Cerebellar nuclear complex (tissue), 1 donor: ENCODE measurements around the gene PRND.
"Not testable (repeated sequence)": the region's sequence is repeated elsewhere in the genome, so short reads cannot be mapped to it uniquely, and the experiment has no call there.

Source experiments
- DNase-seq, 2 experiments: peaks; one replicate each; lab custom pipeline; 2025; lab: John Stamatoyannopoulos, UW

Gene PRND, protein sequence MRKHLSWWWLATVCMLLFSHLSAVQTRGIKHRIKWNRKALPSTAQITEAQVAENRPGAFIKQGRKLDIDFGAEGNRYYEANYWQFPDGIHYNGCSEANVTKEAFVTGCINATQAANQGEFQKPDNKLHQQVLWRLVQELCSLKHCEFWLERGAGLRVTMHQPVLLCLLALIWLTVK

DNA sequence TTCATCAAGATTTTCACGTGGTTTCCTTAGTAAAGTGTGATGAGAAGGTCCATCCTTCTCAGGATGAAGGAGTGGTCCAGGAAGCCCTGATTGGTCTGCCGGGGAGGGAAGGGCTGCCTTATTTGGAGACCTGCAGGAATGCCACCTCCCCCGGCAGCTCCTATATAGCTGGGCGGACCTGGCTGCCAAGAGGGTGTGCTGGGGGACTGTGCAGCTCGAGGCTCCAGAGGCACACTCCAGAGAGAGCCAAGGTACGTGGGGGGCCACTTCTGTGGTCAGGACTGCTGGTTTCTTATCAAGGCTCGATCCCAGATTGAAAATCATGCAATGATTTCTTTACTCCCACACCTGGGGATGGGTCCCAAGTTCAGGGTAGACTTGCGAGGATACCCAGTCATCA is at the start of gene PRND:
Gene PRND (plus strand): TSS at position 191 of the 400 bp plus-strand sequence. CDS start 2,643 bp downstream, outside the sequence.
- DNase-seq = no peak

DNA sequence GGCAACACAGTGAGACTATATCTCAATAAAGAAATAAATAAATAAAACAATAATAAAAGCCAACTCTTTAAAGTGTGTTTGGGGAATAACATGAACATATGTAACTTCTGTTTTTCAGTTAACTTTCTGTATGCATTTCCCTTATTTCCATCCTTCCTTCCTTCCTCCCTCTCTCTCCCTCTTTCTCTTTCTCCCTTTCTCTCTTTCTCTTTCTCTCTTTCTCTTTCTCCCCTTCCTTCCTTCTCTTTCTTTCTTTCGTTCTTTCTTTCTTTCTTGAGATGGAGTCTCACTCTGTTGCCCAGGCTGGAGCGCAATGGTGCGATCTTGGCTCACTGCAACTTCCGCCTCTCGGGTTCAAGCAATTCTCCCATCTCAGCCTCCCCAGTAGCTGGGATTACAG is 48.8 kb upstream of the PRND start:
- no peak for DNase-seq

DNA sequence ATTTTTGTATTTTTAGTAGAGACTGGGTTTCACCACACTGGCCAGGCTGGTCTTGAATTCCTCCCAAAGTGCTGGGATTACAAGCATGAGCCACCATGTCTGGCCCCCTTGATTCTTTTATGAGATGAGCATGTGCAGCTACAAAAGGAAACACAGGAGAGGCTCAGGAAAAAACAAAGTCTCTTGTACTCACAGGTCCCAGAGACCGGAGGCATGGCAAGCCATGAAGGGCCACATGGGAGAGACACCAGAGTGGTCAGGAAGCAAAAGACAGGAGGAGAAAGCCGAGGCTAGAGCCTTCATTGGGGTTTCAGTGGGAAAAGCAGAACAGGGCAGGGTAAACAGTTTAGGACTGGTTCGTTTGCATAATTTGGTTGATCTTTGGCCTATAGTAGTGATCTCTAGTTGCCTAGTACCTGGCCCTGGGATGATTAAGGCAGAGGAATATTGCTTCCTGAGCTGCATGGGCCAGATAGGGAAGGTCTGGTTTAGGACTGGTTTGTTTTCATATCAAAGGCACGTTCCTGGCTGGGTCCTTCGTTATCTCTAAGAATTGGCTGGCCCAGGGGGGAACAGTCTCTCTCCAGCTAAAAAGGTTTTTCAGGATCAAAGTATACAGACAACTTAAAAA is 48.2 kb upstream of the PRND start:
- DNase-seq = no peak

DNA sequence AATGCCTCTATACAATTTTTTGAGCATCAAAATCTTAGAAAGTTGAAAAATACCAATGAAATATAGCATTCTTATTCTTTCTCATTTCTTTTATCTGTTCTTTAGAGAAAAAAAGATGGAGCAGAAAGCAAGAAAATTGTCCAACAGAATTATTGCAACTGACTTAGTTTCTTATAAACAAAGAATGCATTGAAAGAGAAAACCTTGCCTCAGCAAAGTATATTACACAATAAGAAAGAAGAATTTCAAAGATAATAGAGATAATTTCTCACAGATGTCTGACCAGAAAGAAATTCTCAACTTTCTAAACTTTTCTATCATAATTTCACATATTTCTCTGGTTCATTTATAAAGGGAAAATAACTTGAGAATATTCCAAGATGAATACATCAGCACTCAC is 47.0 kb upstream of the PRND start:
- DNase-seq = no peak

DNA sequence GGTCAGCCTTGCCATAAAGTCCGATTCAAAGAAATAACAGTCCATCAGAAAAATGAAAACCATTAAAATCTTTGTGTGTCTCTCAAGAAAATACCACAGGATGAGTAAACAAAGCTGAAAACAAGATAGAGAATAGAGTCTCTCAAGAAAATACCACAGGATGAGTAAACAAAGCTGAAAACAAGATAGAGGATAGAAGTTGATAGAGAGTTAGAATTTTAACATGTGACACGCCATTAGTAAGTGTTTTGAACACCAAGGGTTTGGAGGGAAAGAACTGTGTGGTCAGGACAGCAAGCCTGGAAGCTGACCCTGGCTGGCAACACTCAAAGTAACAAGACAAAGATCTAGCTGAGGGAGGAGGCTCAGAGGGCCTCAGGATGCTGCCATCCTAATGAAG is 43.9 kb upstream of the PRND start:
- DNase-seq = no peak

DNA sequence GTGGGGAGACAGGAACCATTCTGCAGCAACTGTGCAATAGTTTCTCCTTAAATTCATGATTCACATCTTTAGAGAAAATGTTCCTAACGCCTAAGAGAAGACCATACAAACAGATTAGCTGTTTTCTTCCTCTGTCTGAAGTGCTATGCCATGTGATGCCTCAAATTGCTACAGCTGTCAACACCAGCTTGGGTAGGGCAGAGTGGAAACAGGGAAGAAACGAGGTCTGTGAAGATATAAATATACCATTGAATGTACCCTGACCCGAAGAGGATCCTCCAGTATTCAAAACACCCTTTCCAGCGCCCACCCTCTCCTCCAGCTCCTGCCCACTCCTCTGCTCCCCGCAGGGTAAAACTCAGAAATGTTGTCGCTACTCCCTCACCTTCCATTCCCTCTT is 40.3 kb upstream of the PRND start:
- DNase-seq = no peak

DNA sequence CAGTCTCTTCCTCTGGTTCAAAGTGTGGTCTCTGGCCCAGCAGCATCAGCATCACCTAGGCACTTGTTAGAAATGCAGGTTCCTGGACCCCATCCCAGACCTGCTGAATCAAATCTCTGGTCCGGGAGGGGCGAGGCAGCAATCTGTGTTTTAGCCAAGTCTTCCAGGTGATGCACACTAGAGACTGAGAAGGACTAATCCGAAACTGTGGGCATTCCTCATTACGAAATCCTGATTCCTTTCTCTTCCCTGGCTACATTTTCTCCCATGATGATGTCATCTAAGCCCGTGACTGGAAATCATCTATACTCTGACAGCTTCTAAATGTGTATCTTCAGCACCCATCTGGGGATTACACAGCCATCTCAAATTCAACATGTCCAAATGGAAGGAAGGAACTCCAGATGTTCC is 39.7 kb upstream of the PRND start:
- peak in 1 of 2 experiments; percentile 20 for DNase-seq

DNA sequence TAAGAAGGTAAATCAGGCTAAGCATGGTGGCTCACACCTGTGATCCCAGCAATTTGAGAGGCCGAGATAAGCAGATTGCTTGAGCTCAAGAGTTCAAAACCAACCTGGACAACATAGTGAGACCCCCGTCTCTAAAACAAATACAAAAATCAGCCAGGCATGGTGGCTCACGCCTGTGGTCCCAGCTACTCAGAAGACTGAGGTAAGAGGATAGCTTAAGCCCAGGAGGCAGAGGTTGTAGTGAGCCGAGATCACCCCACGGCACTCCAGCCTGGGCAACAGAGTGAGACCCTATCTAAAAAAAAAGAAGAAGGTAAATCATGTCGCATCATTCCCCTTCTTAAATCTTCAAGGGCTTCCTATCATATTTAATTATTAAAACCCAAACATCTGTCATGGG is 39.0 kb upstream of the PRND start:
- no peak for DNase-seq

DNA sequence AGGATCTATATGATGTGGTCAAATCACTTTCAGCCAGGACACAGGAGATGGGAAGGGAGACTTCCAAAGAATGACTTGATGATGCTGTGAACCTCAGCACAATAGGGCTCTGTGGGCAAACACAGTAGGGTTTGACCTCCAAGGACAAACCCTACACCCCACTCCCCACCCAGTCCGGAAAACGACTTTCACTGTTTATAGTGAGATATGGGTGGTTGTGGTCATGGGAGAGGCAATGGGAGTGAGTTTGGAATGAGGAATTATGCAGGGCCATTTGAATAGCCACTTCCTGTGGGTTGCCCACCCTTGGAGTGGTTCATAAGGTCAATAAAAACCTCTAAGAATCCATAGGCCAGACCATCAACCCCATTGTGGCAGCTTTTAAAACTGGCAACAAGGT is 38.4 kb upstream of the PRND start:
- no peak for DNase-seq

DNA sequence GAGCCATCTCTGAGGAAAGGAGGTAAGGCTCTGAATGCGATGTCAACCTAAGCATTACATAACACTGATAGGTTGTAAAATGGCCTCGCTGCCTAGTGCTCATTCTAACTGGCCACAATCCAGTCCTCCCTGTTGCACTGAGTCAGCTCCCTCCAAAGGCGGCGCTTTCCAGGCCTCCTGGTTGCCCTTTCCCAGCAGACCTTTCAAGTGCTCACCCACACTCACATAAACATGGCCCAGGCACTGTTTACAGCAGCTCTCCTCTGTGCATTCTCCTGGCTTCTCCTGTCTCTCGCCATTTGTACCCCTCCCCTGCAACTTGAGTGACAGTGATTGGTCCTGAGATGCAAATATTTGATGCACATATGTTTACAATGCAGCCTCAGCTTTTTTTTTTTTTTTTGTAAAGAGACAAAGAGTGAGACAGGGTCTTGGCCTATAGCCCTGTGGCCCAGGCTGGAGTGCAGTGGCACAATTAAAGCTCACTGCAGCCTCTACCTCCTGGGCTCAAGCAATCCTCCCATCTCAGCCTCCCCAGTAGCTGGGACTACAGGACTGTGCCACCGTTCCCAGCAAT is 36.8 kb upstream of the PRND start:
- DNase-seq = no peak

DNA sequence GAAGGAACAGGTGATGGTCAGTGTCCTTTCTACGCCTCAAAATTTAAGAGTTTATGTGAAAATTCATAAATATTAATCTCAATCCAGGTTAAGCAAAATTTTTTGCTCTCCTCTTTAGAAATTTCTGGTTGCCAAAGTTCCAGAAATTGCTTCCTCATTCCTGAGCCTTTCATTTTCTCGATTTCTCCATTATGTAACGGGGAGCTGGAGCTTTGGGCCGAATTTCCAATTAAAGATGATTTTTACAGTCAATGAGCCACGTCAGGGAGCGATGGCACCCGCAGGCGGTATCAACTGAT is 35.8 kb upstream of the PRND start:
- no peak for DNase-seq

DNA sequence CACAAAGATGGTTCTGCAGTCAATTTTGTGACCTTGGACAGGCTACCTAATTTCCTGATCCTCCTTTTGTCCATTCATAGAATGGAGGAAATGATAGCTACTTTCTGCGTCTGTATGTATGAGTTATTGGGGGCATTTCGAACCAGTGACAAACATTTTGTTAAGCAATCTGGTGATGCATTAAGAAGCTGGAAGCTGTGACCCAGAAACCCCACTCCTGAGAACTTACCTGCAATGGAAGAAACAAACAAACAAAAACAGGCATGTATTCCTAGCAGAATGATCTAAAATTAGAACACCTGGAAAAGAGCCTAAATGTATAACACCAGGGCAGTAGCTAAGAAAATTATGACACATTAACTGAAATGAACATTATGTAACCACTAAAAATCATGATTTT is 33.4 kb upstream of the PRND start:
- DNase-seq = peak in 1 of 2 experiments; percentile 29

DNA sequence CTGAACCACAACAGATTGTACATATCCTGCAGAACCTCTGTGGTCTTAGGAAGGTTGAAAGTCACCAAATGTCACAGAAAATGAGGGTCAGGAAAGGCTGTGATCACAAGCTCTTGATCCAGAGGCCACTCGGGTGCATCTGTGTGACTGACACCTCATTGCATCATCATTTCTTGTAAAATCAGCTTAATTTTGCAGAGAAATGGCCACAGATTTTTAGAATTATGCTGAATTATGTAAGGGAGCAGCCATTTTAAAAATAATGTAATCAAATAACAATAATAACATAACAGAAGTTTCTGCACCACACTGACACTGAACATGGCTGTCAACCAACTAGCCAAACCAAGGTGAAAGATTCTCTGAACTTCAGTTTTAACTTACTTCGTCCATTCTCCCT is 32.5 kb upstream of the PRND start:
- no peak for DNase-seq

DNA sequence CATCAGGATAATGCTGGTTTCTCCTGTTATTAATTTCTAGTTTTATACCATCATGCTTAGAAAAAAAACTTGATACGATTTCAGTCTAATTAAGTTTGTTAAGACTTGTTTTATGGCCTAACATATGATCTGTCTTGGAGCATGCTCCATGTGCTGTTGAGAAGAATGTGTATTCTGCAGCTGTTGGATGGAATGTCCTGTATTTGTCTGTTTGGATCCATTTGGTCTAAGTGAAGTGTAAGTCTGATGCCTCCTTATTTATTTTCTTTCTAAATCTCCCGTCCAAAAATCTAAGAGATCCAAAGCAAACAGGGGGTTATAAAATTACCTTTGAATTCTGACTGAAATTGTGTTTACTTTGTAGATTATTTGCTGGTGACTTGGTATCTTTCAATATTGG is 30.0 kb upstream of the PRND start:
- no peak for DNase-seq

DNA sequence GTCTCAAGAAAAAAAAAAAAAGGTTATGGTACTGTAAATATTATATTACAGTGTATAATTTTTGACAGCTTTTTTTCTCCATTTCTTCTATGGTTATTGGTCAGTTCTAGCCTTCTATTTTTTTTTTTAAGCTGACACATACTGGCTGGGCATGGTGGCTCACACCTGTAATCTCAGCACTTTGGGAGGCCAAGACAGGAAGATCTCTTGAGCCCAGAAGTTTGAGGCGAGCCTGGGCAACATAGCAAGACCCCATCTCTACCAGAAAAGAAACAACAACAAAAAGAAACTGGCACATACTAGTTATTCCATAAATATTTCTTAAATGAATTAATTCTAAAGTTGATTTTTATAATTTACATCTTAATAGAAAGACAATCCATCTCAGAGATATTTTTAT is 27.6 kb upstream of the PRND start:
- no peak for DNase-seq

DNA sequence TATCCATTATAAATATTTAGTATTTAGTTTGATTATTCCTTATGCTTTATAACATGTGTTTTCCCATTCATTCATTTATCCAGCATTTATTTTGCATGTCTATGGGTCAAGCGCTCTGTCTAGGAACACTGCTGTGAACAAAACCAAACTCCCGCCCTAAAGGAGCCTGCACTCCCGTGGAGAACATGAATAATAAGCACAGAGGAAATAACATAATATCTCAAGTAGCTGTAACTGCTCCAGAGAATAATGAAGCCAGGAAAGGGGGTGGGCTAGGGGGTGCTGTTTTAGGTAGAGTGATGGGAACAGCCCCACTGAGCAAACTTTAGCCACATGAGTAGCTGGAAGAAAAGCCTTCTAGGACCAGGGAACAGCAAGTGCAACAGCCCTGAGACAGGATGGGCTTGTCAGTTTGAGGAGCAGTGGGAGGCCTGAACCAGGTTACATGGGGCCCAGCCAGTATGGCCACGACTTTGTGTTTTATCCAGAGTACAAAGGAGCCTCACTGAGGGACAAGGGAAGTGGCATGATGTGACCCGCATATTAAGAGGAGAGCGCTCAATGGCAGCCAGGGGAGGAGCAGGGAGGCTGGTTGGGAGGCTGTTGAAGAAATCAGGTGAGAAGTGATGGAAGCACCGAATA is 24.4 kb upstream of the PRND start:
- DNase-seq = no peak

DNA sequence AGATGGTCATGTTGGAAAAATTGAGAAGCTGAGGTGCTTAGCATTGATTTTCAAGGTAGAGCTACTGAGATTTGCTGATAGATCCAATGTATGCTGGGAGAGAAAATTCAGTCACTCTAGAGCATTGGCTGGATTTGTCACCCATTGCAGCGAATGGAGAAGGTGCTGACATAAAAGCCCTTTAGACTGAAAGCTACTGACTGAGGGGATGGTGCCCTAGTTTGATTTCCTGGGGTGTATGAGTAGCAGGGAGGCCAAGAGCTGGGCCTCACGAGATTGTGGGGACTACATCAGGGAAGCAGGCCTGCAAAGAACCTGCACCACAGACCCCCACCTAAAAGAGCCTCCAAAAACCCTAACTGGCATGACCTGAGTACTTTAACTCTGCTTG is 23.9 kb upstream of the PRND start:
- DNase-seq = no peak

DNA sequence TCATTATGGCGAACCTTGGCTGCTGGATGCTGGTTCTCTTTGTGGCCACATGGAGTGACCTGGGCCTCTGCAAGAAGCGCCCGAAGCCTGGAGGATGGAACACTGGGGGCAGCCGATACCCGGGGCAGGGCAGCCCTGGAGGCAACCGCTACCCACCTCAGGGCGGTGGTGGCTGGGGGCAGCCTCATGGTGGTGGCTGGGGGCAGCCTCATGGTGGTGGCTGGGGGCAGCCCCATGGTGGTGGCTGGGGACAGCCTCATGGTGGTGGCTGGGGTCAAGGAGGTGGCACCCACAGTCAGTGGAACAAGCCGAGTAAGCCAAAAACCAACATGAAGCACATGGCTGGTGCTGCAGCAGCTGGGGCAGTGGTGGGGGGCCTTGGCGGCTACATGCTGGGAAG is 22.5 kb upstream of the PRND start:
- DNase-seq = no peak

DNA sequence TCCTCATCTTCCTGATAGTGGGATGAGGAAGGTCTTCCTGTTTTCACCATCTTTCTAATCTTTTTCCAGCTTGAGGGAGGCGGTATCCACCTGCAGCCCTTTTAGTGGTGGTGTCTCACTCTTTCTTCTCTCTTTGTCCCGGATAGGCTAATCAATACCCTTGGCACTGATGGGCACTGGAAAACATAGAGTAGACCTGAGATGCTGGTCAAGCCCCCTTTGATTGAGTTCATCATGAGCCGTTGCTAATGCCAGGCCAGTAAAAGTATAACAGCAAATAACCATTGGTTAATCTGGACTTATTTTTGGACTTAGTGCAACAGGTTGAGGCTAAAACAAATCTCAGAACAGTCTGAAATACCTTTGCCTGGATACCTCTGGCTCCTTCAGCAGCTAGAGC is 21.8 kb upstream of the PRND start:
- DNase-seq = no peak

DNA sequence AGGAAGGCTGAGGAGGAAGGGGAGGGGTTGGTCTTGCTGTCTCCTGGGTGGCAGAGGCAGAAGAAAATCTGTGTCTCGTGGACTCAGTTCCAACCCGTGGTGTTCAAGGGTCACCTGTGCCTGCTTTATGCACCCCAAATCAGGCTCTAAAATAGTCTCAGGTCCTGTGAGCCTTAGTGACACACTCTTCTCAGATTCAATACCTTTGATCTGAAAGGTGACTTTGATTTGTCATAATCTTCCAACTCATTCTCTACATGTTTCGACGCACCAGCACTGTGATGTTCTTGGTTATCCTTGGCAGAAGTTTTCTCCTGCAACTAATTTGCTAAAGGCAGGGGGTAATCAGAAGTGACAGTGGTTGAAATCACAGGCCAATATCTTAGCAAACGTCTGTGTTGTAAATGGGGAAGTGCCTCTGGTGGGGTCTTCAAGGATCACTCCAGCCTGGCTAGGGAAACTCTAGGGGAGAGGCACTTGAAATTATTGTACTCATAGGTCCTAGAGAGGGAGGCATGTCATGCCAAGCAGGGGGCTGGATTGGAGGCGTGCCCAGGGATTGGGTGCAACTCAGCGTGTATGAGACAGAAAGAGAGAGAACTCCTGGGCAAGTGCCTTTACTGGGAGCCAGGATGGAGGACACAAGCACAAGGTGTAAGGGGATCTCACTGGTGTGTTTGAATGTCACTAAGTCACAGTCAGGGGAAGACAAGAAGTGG is 19.0 kb upstream of the PRND start:
- no peak for DNase-seq

DNA sequence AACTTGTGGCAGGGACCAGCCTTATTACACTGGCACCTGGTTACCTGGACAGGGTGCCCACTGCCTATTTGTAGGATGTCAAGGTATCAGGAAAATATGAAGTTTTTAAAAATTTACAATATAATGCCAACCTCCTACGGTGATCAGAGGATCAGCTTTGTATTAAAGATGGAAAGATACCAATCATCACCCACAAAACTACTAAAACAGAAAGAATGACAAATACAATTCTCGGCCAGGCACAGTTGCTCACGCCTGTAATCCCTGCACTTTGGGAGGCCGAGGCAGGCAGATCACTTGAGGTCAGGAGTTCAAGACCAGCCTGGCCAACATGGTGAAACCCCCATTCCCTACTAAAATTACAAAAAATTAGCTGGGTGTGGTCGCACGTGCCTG is 18.4 kb upstream of the PRND start:
- DNase-seq = no peak

DNA sequence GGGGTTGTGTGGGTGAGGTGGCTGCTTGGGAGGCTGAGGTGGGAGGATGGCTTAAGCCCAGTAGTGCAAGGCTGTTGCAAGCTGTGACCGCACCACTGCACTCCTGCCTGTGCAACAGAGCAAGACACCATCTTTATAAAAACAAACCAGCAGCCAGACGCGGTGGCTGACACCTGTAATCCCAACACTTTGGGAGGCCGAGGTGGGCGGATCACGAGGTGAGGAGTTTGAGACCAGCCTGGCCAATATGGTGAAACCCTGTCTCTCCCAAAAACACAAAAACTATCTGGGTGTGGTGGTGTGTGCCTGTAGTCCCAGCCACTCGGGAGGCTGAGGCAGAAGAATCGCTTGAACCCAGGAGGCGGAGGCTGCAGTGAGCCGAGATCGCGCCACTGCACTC is 14.8 kb upstream of the PRND start:
- not testable (repeated sequence) for DNase-seq

DNA sequence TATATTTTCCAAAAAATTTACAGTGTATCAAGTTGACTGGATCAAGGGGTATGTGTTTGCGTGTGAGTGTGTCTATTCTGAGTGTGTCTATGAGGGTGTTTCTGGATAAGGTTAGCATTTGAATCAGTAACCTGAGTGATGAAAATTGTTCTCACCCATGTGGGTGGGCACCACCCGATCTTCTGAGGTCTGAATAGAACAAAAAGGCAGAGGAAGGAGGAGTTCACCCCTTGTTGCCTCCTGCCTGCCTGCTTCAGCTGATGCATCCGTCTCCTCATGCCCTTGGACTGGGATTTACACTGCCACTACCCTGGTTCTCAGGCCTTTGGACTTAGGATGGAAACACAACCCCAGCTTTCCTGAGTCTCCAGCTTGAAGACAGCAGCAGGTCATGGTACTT is 13.7 kb upstream of the PRND start:
- no peak for DNase-seq
